ENCODE measurements around the gene ASH1L. TPM values are rescaled to one million over a fixed set of nuclear protein-coding genes. Genes with fewer than 3 reads are reported as not detected.

The ASH1L gene
- total and polyA plus RNA-seq, 2 donors (not counting 3 experiments of a cell fraction or from before 2014, with no cell fraction given): 11.6 to 29.2 TPM

DNA sequence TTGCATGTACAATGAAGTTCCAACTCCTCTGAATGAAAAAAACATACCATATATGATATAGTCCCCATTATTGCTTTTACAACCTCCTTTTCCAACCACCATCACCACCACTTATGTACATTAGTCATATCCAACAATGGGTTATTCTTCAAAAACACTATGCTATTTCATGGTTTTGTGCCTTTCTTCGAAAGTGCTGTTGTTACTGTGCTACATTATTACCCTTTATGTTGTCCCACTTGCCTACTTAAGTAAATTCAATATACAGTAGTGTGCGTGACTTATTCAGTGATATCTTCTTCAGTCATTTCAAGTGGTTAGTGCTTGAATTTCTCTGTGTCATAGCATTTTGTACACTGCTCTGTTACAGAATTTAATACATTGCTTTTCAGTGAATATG, 105.3 kb downstream of the ASH1L start:
- ChIA-PET CTCF (no interaction called here), POLR2A (no interaction called here)
- FAIRE-seq (no peak), DNase-seq (ENCODE audit: low read depth, low spot score) (no peak)
- H3K36me3 ChIP-seq (ENCODE audit: control insufficient read depth in 2 of 2, extremely low read depth in 1 of 2, insufficient read depth in 2 of 2, low read length in 2 of 2): peaks cover 0 to 2% of the 10 kb centered on the region in 2 experiments
- no peak for TF ChIP-seq GATA2 (IDR thresholded peaks at IDR 0.05; ENCODE audit: insufficient read depth, insufficient read length, low read depth, low read length)
- TF ChIP-seq EZH2 (IDR thresholded peaks at IDR 0.05; ENCODE audit: borderline replicate concordance, low read depth, low read length, severe bottlenecking): no peak
- no peak for TF ChIP-seq POLR2A (IDR thresholded peaks at IDR 0.05; ENCODE audit: low read depth, low read length)
- TF ChIP-seq, protein P1, sequence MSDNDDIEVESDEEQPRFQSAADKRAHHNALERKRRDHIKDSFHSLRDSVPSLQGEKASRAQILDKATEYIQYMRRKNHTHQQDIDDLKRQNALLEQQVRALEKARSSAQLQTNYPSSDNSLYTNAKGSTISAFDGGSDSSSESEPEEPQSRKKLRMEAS (IDR thresholded peaks at IDR 0.05; ENCODE audit: insufficient read depth, insufficient read length): no peak
- no peak for TF ChIP-seq FOS (IDR thresholded peaks at IDR 0.05; ENCODE audit: borderline replicate concordance, insufficient read depth, low read length)
- TF ChIP-seq CTCF (IDR thresholded peaks at IDR 0.05; ENCODE audit: extremely low read depth in 1 of 2, insufficient read depth in 1 of 2, low read depth in 1 of 2, low read length in 2 of 2): no peak
- no peak for TF ChIP-seq JUN (IDR thresholded peaks at IDR 0.05; ENCODE audit: borderline replicate concordance, insufficient read depth, insufficient read length, low read depth)
- no peak for TF ChIP-seq POLR2AphosphoS5 (IDR thresholded peaks at IDR 0.05; ENCODE audit: insufficient read depth, low read depth, low read length)
- no peak for TF ChIP-seq MYC (IDR thresholded peaks at IDR 0.05; ENCODE audit: low read depth, low read length)
- H3K27me3 ChIP-seq (ENCODE audit: control insufficient read depth in 2 of 2, insufficient read depth in 2 of 2, low read length in 2 of 2): no peaks in the 10 kb centered on the region
- no peak overlapping the region for H3K4me2 ChIP-seq (ENCODE audit: insufficient read depth, low read length)
- no peaks in the 10 kb centered on the region for H3K9me1 ChIP-seq (replicated peaks; ENCODE audit: control insufficient read depth, extremely low read depth, insufficient read depth, low read length)
- no peak overlapping the region for H3K4me3 ChIP-seq (replicated peaks in 1 of 3; ENCODE audit: insufficient read depth in 1 of 3, low read depth in 1 of 3, low read length in 3 of 3)
- H3K27ac ChIP-seq (ENCODE audit: insufficient read depth, low read depth, low read length): no peak overlapping the region
- H3K79me2 ChIP-seq (ENCODE audit: control insufficient read depth, insufficient read depth, low read length): no peaks in the 10 kb centered on the region
- no peaks in the 10 kb centered on the region for H3K4me1 ChIP-seq (ENCODE audit: control insufficient read depth, extremely low read depth, insufficient read depth, low read length)
- dilution Hi-C loops (cut with MboI; ENCODE audit: extremely low pct_ligation_motif_present, low sequenced_read_pairs): no loop called here
- no peaks in the 10 kb centered on the region for H4K20me1 ChIP-seq (replicated peaks; ENCODE audit: control insufficient read depth, extremely low read depth, insufficient read depth, low read length)
- intact Hi-C loops (cut with micrococcal nuclease): no loop called here
- H3K9me3 ChIP-seq (replicated peaks; ENCODE audit: control insufficient read depth, insufficient read depth, low read length): no peaks in the 10 kb centered on the region
- H3K9ac ChIP-seq (replicated peaks; ENCODE audit: extremely low read depth, insufficient read depth, low read length): peak overlapping the region; percentile 3
- no TSS peak for BruUV-seq (replicated peaks)
- no peak overlapping the region for H2AFZ ChIP-seq (ENCODE audit: low read depth, low read length)

Measured in endothelial cell of umbilical vein (primary cell).